LNCaP clone FGC (cell line): ENCODE data around the gene NCS1.

ENCODE experiments used
- DNase-seq: peaks from one replicate; pipeline ENCODE4 v3.0.0-alpha.2; 2011; ENCODE audit warnings: low read depth
- H3K4me3 ChIP-seq: 2 replicates; pipeline ENCODE4 v1.5.1; 2011; ENCODE audit warnings: mild to moderate bottlenecking, low read depth, low read length, control low read depth
- TF ChIP-seq, protein P1 (sequence below): IDR thresholded peaks from 2 replicates; pipeline ENCODE4 v1.5.1; 2012; ENCODE audit warnings: mild to moderate bottlenecking; ENCODE audit not compliant: control insufficient read depth, insufficient read depth; ENCODE audit errors: extremely low read depth

The NCS1 gene

DNA sequence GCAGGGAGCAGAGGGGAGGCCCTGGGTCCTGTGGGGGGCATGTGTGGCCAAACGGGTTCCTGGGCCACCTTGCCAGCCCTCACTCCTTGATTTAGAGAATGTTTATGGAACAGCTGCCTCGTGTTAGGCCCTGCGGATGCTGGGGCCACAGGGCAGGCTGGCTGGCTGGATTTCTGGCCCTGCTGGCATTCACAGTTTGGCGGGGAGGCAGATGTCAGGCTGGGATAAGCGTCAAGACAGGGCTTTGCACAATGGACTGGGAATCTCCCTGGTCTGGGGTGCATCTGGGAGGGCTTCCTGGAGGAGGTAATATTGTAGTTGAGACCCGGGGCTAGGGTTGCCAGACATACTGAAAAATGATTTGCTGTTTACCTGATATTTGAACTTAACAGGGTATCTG, 13.8 kb downstream of the NCS1 start:
- H3K4me3 ChIP-seq = no peak overlapping the region
- DNase-seq = no peak
- TF ChIP-seq, protein P1, sequence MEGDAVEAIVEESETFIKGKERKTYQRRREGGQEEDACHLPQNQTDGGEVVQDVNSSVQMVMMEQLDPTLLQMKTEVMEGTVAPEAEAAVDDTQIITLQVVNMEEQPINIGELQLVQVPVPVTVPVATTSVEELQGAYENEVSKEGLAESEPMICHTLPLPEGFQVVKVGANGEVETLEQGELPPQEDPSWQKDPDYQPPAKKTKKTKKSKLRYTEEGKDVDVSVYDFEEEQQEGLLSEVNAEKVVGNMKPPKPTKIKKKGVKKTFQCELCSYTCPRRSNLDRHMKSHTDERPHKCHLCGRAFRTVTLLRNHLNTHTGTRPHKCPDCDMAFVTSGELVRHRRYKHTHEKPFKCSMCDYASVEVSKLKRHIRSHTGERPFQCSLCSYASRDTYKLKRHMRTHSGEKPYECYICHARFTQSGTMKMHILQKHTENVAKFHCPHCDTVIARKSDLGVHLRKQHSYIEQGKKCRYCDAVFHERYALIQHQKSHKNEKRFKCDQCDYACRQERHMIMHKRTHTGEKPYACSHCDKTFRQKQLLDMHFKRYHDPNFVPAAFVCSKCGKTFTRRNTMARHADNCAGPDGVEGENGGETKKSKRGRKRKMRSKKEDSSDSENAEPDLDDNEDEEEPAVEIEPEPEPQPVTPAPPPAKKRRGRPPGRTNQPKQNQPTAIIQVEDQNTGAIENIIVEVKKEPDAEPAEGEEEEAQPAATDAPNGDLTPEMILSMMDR = no peak

DNA sequence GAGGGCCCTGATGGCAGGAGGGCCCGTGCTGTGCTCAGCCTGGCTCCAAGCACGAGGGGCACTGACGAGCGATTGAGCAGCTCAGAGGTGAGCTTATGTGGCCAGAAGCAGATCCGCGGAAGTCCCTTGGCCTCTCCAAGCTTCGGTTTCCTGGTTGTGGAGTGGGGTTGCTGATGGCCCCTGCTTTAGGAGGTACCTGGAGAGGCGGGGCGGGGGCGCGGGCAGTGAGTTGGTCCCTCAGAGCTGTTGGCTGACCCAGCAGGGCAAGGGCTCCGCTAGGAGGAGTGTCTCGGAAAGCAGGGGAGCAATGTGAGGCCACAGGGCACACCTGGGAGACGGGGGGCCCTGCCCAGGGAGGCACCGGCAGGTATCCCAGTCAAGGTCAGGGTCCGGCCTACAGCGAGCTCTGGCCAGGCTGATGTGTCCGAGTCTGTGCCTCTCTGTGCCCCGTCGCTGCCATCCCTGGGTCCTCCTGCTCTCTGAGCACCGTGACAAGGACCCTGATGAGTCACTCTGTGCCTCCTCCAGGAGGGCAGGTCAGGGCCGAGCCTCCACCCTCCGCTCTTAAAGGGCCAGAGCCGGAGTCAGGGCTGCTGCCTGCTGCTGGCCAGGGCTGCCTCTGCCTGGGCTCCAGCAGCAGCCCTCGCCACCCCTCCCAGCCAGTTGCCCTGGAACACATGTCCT, 14.8 kb downstream of the NCS1 start:
- H3K4me3 ChIP-seq = peak overlapping the region; percentile 55
- DNase-seq = peak; percentile 36
- TF ChIP-seq, protein P1 = no peak

DNA sequence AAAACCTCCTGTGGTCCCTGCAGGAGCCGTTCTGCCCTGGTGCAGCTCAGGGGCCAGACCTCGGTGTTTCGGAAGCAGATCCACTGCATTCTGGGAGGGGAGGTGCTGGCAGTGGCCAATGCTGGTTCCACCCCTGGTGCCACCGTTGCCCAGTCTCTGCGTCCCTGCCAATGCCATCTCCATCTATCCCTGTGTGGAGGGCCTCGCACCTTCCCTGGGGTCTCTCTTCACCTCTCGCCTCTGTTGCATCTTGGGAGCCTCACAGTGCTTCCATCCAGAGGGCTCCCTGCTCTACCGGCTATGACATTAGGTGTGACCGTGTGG, 15.3 kb downstream of the NCS1 start:
- peak overlapping the region; percentile 55; the same call in 1 of the 2 replicates for H3K4me3 ChIP-seq
- no peak for DNase-seq
- TF ChIP-seq, protein P1 = no peak

DNA sequence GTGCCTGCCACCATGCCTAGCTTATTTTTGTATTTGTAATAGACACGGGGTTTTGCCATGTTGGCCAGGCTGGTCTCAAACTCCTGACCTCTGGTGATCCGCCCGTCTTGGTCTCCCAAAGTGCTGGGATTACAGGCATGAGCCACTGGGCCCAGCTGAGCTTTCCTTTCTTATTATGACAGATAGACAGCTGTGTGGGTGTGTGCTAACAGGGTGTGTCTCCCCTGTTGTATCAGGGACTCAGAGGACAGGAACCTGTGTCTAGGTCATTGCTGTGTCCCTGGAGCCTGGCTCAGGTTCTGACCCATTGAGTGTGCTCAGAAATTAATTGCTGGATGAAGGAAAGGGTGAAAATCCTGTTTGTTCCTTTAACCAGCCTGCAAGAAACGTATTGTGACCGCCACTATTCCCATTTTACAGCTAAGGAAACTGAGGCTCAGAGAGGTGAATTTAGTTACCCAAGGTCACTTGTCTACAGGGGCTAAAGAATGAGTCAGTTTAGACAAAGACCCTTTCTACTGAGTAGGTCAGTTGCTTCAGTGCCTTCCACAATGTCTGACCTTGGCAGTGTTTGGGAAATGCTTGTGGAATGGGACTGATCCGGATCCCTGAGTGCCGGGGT, 16.8 kb downstream of the NCS1 start:
- TF ChIP-seq, protein P1 = no peak

DNA sequence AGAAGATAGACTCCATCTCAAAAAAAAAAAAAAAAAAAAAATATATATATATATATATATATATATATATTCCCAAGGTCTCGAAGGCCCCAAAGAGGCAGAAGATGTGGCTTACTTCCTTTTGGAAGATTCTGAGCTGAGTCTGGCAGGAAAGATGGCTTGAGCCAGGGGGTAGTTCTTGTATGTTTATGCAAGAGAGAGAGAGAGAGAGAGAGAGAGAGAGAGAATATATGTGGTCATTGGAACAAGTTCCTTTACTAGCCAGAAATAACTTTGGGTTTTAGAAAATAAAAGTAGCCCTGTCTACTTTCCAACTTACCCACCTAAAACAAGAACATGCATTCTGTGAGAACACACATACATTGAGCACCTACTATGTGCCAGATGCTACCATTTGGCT, 17.6 kb downstream of the NCS1 start:
- no peak overlapping the region for H3K4me3 ChIP-seq
- DNase-seq = peak; percentile 74
- TF ChIP-seq, protein P1 = no peak

More for the DNA sequence above, 16.8 kb downstream of the NCS1 start:
- H3K4me3 ChIP-seq = no peak overlapping the region
- DNase-seq = no peak

DNA sequence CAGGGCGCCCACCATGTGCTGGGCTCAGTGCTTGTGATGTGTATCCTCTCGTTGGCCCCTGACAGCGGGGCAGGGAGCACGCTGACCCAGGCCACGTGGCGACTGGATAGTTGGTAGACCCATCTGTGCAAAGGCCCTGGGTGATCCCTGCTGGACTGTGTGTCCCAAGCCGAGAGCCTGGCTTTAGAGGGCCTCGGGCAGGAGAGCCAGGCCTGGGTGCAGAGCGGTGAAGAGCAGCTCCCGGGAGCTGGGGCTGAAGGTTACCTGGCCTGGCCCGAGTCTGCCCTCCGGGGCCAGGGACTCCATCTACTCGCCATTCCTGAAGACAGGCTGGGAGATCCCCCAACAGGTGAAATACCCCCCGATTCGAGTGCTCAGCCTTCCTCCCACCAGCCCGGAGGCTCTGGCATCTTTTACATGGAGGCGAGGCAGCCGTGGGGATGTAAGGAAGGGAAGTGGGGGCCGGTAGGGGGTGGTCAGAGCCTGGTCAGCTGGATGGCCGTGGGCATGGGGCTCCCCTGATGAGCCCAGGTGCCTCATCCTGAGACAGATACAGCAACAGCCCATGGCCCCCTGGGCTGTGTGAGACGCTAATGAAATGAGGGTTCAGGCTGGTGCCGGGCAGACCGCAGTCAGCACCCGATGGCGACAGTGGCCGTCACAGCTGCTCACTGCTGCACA, 19.0 kb downstream of the NCS1 start:
- no peak for DNase-seq

More for the DNA sequence above, 19.0 kb downstream of the NCS1 start:
- H3K4me3 ChIP-seq = no peak overlapping the region
- TF ChIP-seq, protein P1 = no peak
